OCI-LY3 (cell line): ENCODE results near the gene DOCK7.

Experiments used
- EZH2phosphoT487 ChIP-seq: fragments of 200-600 bp; shearing (Covaris generic); IDR thresholded peaks from 2 replicates; pipeline ENCODE4 v1.6.1; 2018; ENCODE audit warnings: antibody characterized with exemption, mixed run types, low read depth
- TF ChIP-seq, protein P1 (sequence below): fragments of 200-600, 300-600 bp; sonication (generic); IDR thresholded peaks from 2 replicates; pipeline ENCODE4 v1.5.1; 2014; ENCODE audit warnings: antibody characterized with exemption, low read length, low read depth

DNA sequence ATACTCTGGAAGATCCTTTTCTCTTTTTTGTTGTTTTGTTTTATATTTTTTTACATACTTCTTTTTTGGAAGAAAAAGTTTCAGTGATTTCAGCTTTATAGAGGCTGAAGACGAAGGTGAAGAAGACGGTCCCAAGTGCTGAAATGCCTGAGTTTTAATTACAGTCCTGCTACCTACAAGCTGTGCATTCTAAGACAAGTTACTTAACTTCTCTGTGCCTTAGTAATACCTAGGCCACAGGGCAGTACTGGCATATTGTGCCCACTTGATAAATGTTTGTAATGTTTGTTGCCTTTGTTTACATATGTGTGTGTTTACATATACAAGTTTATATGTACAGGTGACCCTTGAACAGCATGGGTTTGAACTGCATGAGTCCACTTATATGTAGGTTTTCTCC lies 147.1 kb downstream of the DOCK7 start:
- TF ChIP-seq, protein P1, sequence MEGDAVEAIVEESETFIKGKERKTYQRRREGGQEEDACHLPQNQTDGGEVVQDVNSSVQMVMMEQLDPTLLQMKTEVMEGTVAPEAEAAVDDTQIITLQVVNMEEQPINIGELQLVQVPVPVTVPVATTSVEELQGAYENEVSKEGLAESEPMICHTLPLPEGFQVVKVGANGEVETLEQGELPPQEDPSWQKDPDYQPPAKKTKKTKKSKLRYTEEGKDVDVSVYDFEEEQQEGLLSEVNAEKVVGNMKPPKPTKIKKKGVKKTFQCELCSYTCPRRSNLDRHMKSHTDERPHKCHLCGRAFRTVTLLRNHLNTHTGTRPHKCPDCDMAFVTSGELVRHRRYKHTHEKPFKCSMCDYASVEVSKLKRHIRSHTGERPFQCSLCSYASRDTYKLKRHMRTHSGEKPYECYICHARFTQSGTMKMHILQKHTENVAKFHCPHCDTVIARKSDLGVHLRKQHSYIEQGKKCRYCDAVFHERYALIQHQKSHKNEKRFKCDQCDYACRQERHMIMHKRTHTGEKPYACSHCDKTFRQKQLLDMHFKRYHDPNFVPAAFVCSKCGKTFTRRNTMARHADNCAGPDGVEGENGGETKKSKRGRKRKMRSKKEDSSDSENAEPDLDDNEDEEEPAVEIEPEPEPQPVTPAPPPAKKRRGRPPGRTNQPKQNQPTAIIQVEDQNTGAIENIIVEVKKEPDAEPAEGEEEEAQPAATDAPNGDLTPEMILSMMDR: no peak
- no peak for TF ChIP-seq EZH2phosphoT487
